HG02885 (cell line): ENCODE results near the gene SOX4.

Source experiments
- ATAC-seq: cut with Tn5 transposase; IDR thresholded peaks from one replicate; pipeline ENCODE4 v1.9.1; 2021; ENCODE audit warnings: mild to moderate bottlenecking; ENCODE audit not compliant: unreplicated experiment, poor library complexity

The SOX4 gene

DNA sequence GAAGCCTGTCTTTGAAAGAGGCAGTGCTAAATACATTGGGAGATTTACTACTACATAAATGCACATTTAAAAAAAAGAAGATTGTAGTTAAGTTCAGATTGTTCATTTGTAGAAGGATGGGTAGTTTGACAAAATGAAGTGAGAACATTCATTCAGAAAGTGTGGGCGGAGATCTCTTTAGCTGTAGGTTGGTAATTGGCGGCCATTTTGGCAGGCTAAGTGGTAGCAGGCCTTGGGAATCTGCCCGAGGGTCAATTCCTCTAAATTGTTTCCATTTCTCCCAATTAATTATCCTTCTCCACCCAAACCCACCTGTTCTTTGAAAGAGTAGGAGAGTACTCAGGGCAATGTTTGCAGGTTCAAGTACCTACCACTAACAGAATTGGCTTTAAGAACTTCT, 17.9 kb downstream of the SOX4 start:
- no peak for ATAC-seq

DNA sequence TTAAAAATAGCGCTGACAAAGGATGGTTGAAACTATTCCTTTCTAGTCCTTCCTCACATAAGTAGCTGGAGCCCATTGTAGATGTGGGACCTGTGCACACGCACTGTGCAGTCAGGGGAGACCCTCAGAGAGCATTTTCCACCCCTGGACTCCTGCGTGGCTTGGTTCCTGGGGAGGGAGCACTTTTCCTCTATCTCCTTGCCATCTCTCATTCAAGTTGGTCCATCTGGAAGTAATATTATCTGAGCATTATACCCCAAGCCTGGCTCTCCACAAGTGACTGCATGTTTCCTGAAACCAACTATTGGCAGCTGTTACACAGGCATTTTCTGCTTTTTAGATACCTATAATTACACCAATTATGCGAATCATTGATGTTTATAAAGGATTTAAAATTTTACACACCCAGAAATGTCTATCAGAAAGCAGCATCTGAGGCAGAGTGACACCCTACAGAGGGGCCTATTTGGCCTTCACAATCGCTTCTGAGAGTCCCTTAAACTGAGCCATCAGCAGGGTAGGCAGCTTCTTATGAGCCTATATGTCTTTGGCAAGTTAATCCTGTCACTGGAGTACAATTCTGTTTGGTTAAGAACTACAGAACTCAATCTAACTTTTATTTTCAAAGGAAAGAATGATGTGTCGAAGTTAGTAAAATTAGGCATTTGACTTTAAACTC, 18.7 kb downstream of the SOX4 start:
- ATAC-seq = no peak

DNA sequence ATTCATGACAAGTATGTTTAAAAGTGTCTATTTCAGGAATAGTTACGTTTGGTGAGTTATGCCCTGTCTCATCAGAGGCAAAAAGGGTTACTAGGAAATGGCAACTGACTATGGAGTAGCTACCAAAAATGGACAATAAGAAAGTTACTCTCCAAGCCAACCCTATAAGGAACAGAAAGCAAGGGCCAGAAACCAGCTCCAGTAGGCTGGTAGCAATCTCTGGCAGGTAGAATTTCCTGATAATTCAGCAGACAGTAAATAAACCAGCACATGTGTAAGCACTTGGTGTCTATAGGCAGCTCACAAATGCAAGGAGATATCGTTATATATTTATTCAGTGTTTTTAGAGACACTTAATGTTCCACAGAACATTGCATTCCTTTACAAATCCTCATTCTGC, 20.3 kb downstream of the SOX4 start:
- ATAC-seq = no peak

DNA sequence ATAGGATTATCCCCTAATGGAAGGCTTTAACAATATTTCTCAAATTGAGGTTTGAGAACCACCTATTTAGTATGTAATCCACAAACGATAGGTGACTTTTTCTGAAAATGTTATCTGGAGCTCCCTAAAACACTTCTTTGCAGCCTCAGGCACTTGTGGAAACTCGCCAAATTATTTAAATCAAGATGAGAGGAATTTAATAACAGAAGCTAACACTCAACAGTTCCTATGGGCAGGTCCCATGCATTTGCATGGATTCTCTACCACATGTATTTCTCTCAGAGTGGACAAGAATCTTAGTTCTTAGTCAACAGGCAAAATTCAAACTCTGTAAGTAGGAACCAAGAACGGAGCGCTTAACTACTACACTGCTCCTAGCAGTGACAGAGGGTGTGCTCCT, 20.7 kb downstream of the SOX4 start:
- no peak for ATAC-seq

DNA sequence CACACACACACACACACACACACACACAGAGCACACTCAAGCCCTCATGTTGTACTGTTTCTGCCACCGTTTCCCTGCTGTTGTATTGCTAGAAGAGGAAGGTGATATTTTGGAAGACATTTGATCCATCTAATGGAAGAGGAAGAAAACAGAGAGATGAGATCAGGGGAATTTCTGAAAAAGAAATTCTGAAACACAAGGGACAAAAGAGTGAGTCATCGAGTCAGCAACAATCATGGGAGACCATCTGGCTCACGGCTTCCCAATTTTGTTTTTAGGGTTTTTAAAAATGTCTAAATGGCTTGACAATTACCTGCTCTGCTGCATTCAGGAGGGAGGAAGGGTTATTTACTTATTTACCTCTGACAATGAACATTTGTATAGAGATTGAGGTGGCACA, 22.0 kb downstream of the SOX4 start:
- no peak for ATAC-seq

DNA sequence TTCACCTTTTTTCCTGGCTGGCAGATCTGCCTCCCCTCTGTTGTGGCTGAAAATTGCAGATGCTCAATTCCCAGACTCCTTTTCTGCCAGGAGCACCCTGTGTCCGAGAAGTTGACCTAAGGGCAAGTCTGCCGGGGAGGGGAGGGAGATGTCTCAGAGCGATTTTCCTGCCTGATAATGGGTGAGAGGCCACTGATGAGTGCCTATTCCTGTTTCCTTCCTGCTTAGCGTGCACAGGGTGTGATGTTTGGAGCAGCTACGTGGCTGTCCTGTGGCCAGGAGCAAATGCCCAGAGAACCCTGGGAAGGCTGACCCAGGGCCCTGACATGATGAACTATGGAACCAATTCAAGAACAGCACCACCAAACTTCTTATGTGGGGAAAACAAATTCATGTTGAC, 22.5 kb downstream of the SOX4 start:
- no peak for ATAC-seq

DNA sequence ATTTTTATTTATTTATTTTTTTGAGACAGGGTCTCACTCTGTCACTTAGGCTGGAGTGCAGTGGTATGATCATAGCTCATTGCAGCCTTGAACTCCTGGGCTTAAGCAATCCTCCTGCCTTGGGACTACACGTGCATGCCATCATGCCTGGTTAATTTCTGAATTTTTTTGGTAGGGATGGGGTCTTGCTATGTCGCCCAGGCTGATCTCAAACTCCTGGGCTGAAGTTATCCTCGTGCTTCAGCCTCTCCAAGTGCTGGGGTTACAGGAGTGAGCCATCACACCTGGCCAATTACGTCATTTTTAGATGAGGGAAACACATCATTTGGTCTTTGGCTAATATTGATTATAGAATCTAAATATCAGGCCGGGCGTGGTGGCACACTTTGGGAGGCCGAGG, 32.1 kb downstream of the SOX4 start:
- ATAC-seq = no peak

DNA sequence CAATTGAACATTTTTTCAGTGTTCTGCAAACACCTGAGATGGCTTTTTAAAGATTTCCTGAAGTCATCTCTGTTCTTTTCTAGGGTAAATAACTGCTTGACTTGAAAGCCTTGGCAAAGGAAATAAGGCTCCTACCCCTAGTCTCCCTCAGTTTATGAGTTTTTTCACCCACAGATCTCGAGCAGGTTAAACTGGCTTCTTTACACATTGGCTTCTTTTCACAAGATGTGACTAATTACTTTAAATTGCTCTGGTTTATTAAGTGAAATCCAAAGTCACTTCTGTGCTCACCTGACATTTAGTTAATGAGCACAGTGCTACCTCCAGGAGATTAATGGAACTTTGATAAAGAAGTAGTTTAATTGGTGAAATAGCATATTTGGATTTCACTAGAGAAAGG, 33.2 kb downstream of the SOX4 start:
- no peak for ATAC-seq

DNA sequence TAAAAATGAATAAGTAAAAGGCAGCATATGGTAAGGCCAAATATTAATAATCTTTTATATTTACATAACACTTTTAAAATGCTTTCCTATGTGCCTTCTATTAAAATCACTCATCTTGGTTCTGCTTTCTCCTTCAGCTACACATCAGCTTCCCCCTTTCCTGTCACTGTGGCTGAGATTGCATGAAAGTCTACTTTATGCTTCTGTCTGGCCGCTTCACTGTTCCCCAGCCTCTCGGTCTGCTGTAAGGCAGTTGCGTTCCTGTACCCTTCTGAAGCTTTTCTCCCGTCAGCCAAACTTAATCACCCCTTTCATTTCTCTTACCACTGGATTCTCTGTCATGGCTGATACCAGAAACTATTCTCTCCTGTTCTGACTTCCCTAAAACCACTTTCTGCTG, 34.6 kb downstream of the SOX4 start:
- no peak for ATAC-seq

DNA sequence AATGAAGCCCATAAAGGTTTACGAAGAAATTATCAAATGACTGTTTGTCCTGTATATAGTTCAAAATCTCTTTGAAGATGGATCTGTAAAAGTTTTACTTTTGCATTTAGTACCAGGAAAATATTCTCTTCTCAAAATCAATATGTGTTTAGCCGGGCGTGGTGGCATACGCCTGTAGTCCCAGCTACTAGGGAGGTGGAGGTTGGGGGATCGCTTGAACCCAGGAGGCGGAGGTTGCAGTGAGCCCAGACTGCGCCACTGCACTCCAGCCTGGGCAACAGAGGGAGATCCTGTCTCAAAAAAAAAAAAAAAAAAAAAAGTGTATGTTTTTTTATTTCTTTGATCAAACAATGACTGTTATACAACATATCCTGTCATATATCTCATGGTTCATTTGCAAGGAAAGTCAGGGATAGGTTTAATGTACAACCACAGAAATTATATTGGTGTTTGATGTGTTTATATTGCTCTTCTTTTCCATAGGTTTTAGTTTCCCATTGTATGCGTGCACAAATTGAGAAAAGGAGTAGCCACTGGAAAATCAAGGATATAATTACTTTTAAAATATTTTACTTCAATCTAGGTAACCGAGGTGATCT, 40.1 kb downstream of the SOX4 start:
- ATAC-seq = no peak

DNA sequence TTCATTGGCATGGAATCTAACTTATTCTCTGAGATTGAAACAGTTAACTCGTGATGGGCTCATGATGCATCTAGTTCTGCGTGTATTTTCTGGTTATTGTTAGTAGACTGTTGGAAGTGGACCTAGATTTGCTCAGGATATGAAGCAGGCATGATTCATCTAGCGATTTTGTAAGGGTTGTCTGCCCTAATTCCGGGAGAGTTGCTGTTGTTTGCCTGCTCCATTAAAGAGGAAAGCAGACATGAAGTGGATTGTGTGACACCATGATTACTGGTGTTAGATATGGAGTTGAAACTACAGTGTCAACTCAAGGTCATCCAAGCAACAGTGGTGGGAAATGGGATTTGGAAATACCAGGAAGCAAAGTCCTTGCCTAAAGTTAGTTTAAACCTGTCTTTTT, 41.0 kb downstream of the SOX4 start:
- ATAC-seq = no peak

DNA sequence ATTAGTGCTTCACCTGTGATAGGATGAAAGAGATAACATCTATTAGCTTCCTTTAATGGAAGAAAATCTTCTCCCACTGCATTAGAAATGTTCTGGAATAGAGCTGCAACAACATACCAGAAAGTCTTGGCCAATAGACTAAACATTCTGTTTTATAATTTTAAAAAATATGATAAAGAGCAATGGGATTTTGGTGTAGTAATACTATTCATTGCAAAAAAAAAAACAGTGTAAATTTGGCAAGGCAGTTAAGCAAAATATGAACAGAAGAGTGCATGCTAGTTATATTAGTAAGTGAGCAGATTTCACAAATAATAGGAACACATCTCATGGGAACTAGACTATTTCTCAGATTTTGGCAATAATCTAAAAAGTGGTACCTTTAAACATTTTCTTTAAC, 43.3 kb downstream of the SOX4 start:
- ATAC-seq = no peak

DNA sequence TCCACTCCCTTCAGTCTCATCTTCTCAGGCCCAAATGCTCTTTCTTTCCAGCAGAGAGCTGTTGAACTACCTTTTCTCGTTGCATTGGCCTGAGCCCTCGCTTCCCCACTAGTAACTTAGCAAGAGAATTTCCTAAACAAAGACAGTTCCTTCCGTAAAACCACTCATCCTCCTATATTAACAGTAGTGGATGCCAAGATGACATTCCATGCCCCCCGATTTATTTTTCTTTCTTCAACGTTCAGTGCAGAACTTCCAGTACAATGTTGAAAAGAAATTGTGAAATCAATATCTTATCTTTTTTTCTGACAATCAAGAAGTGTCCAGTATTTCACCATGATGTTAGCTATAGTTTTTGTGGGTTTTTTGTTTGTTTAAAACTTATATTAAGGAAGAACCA, 45.8 kb downstream of the SOX4 start:
- no peak for ATAC-seq
